NK-92 (cell line): Measurements from ENCODE around the gene EIF4E3.

Experiments used
- DNase-seq: peaks from one replicate; lab custom pipeline; 2025; ENCODE audit not compliant: unreplicated experiment; lab: John Stamatoyannopoulos, UW

EIF4E3 gene

GRCh38 chr3:71690341-71690841, 34.8 kb downstream of the EIF4E3 start:
- DNase-seq = no peak

- no peak for DNase-seq
Observed at GRCh38 chr3:71689291-71689690, 35.9 kb downstream of the EIF4E3 start.

GRCh38 chr3:71688121-71688520, 37.1 kb downstream of the EIF4E3 start:
- no peak for DNase-seq

GRCh38 chr3:71685686-71686085, 39.5 kb downstream of the EIF4E3 start:
- no peak for DNase-seq

- DNase-seq = no peak
Observed at GRCh38 chr3:71684757-71685386, 40.3 kb downstream of the EIF4E3 start.

- no peak for DNase-seq
Observed at GRCh38 chr3:71684046-71684756, 41.0 kb downstream of the EIF4E3 start.

- no peak for DNase-seq
Observed at GRCh38 chr3:71681224-71681668, 44.0 kb downstream of the EIF4E3 start.

GRCh38 chr3:71680603-71681002, 44.6 kb downstream of the EIF4E3 start:
- no peak for DNase-seq

GRCh38 chr3:71676931-71677330, 48.3 kb downstream of the EIF4E3 start:
- no peak for DNase-seq

- no peak for DNase-seq
Observed at GRCh38 chr3:71673486-71673885, 51.7 kb downstream of the EIF4E3 start.

- no peak for DNase-seq
Observed at GRCh38 chr3:71672807-71673206, 52.4 kb downstream of the EIF4E3 start.

GRCh38 chr3:71672340-71672739, 52.9 kb downstream of the EIF4E3 start:
- no peak for DNase-seq

GRCh38 chr3:71671216-71671845, 53.9 kb downstream of the EIF4E3 start:
- no peak for DNase-seq

GRCh38 chr3:71662568-71662967, 62.6 kb downstream of the EIF4E3 start:
- DNase-seq = no peak

GRCh38 chr3:71662056-71662455, 63.1 kb downstream of the EIF4E3 start:
- no peak for DNase-seq

- no peak for DNase-seq
Observed at GRCh38 chr3:71659864-71660591, 65.2 kb downstream of the EIF4E3 start.

- DNase-seq = no peak
Observed at GRCh38 chr3:71657831-71658530, 67.2 kb downstream of the EIF4E3 start.

- no peak for DNase-seq
Observed at GRCh38 chr3:71655061-71655460, 70.1 kb downstream of the EIF4E3 start.

GRCh38 chr3:71653414-71653807, 71.8 kb downstream of the EIF4E3 start:
- DNase-seq = no peak

- DNase-seq = no peak
Observed at GRCh38 chr3:71652781-71653413, 72.3 kb downstream of the EIF4E3 start.
